Neuronal stem cell (in vitro differentiated cells): Measurements from ENCODE around the gene PLEKHA3.

Experiments
- DNase-seq: peaks from one replicate; pipeline ENCODE4 v3.0.0-alpha.2; 2013; ENCODE audit warnings: low spot score
- H2AFZ ChIP-seq: one replicate; pipeline ENCODE4 v1.6.1; 2013; ENCODE audit warnings: mild to moderate bottlenecking, low read length, inconsistent platforms
- H2AK5ac ChIP-seq: 2 replicates; pipeline ENCODE4 v1.6.1; 2013; ENCODE audit warnings: low read depth, mild to moderate bottlenecking, inconsistent platforms, low read length, moderate library complexity, mixed read lengths
- H2BK120ac ChIP-seq: 2 replicates; pipeline ENCODE4 v1.6.1; 2013; ENCODE audit warnings: low read depth, mild to moderate bottlenecking, inconsistent platforms, low read length, moderate library complexity, mixed read lengths
- H2BK12ac ChIP-seq: one replicate; pipeline ENCODE4 v1.6.1; 2013; ENCODE audit warnings: low read length, inconsistent platforms
- H2BK15ac ChIP-seq: 2 replicates; pipeline ENCODE4 v1.6.1; 2013; ENCODE audit warnings: mild to moderate bottlenecking, low read length, inconsistent platforms, mixed read lengths
- H2BK5ac ChIP-seq: one replicate; pipeline ENCODE4 v1.6.1; 2013; ENCODE audit warnings: inconsistent platforms, mild to moderate bottlenecking, low read length, moderate library complexity
- H3K14ac ChIP-seq: one replicate; pipeline ENCODE4 v1.6.1; 2013; ENCODE audit warnings: low read length, inconsistent platforms
- H3K18ac ChIP-seq: 2 replicates; pipeline ENCODE4 v1.6.1; 2013; ENCODE audit warnings: low read length, inconsistent platforms
- H3K23ac ChIP-seq: 2 replicates; pipeline ENCODE4 v1.6.1; 2013; ENCODE audit warnings: low read depth, mild to moderate bottlenecking, mixed read lengths, low read length, inconsistent platforms; ENCODE audit not compliant: poor library complexity
- H3K27ac ChIP-seq: replicated peaks from 3 replicates; pipeline ENCODE4 v1.5.1; 2013; ENCODE audit warnings: low read length, inconsistent platforms
- H3K27me3 ChIP-seq, 3 experiments: 2 replicates each; pipeline ENCODE4 v1.6.1; 2013; ENCODE audit warnings: low read length in 3 of 3, mild to moderate bottlenecking in 2 of 3, inconsistent platforms in 1 of 3, low read depth in 1 of 3, mixed read lengths in 1 of 3, moderate library complexity in 1 of 3; ENCODE audit not compliant: control insufficient read depth in 3 of 3, insufficient read depth in 3 of 3
- H3K36me3 ChIP-seq, 2 donors: replicated peaks in 1 of 2; 2 replicates each; pipeline ENCODE4 v1.6.1; 2013; ENCODE audit warnings: low read length in 2 of 2; ENCODE audit not compliant: control insufficient read depth in 2 of 2, insufficient read depth in 2 of 2
- H3K4ac ChIP-seq: 2 replicates; pipeline ENCODE4 v1.6.1; 2013; ENCODE audit warnings: inconsistent platforms, mild to moderate bottlenecking, low read length, moderate library complexity
- H3K4me1 ChIP-seq, 2 donors: 1 replicate in 1 of 2; 2 replicates in 1 of 2; pipeline ENCODE4 v1.6.1; 2013; ENCODE audit warnings: low read length in 2 of 2, low read depth in 1 of 2; ENCODE audit not compliant: control insufficient read depth in 2 of 2, insufficient read depth in 1 of 2
- H3K4me2 ChIP-seq: one replicate; pipeline ENCODE4 v1.6.1; 2013; ENCODE audit warnings: mild to moderate bottlenecking, low read length, inconsistent platforms; ENCODE audit not compliant: insufficient read depth, poor library complexity, severe bottlenecking
- H3K4me3 ChIP-seq, 2 donors: 2 replicates each; pipeline ENCODE4 v1.5.1; 2013; ENCODE audit warnings: low read length in 2 of 2, mild to moderate bottlenecking in 2 of 2, inconsistent platforms in 1 of 2, moderate library complexity in 1 of 2
- H3K79me1 ChIP-seq: one replicate; pipeline ENCODE4 v1.6.1; 2013; ENCODE audit warnings: low read depth, mild to moderate bottlenecking, inconsistent platforms, low read length, moderate library complexity
- H3K9ac ChIP-seq: one replicate; pipeline ENCODE4 v1.6.1; 2013; ENCODE audit warnings: mild to moderate bottlenecking, low read depth, low read length, inconsistent platforms; ENCODE audit not compliant: poor library complexity
- H3K9me3 ChIP-seq, 2 donors: replicated peaks in 1 of 2; 2 replicates each; pipeline versions ENCODE3 to v1.6.1; 2013; ENCODE audit warnings: low read length in 2 of 2, mild to moderate bottlenecking in 2 of 2, inconsistent platforms in 1 of 2, low read depth in 1 of 2, mixed read lengths in 1 of 2, moderate library complexity in 1 of 2; ENCODE audit not compliant: control insufficient read depth in 2 of 2, insufficient read depth in 1 of 2
- H4K8ac ChIP-seq: one replicate; pipeline ENCODE4 v1.6.1; 2013; ENCODE audit warnings: low read depth, mild to moderate bottlenecking, inconsistent platforms, low read length, moderate library complexity
- H4K91ac ChIP-seq: one replicate; pipeline ENCODE4 v1.6.1; 2013; ENCODE audit warnings: low read length, low read depth, mild to moderate bottlenecking, inconsistent platforms; ENCODE audit not compliant: poor library complexity
- WGBS, 2 donors: extraction: QIAGEN DNeasy Blood & Tissue Kit; methylation state at CpG; one replicate each; pipeline ENCODE4 v1.1.7; 2013; ENCODE audit warnings: missing lambda C conversion rate in 2 of 2, mixed read lengths in 1 of 2; ENCODE audit not compliant: insufficient read length in 2 of 2, insufficient replicate concordance in 1 of 2; ENCODE audit errors: extremely low coverage in 2 of 2; 5-methylcytosine and 5-hydroxymethylcytosine counted together

Gene PLEKHA3

GRCh38 chr2:178485356-178485755, 5.1 kb downstream of the PLEKHA3 start:
- H3K4ac ChIP-seq = no peak overlapping the region
- H3K4me3 ChIP-seq = no peak overlapping the region
- H3K27me3 ChIP-seq = no peaks in the 10 kb centered on the region
- H4K91ac ChIP-seq = no peak overlapping the region
- H2AK5ac ChIP-seq = no peak overlapping the region
- H3K27ac ChIP-seq = no peak overlapping the region
- no peak overlapping the region for H2BK5ac ChIP-seq
- H3K23ac ChIP-seq = no peak overlapping the region
- H2BK15ac ChIP-seq = no peak overlapping the region
- no peak overlapping the region for H4K8ac ChIP-seq
- no peak overlapping the region for H3K9ac ChIP-seq
- H3K9me3 ChIP-seq = no peaks in the 10 kb centered on the region
- peaks cover 0 to 4% of the 10 kb centered on the region in 2 donors for H3K4me1 ChIP-seq
- no peaks in the 10 kb centered on the region for H3K79me1 ChIP-seq
- no peak overlapping the region for H2BK12ac ChIP-seq
- DNase-seq = no peak
- peaks cover 0 to 49% of the 10 kb centered on the region in 2 donors for H3K36me3 ChIP-seq
- H3K14ac ChIP-seq = no peak overlapping the region
- no CpG with 5 or more reads among the region's 3 CpGs for WGBS, 2 donors
- H3K4me2 ChIP-seq = no peak overlapping the region
- H2AFZ ChIP-seq = no peak overlapping the region
- no peak overlapping the region for H2BK120ac ChIP-seq
- H3K18ac ChIP-seq = no peak overlapping the region

- no peak overlapping the region for H4K91ac ChIP-seq
- H2AK5ac ChIP-seq = no peak overlapping the region
- no peak overlapping the region for H3K27ac ChIP-seq
- no peak overlapping the region for H2BK120ac ChIP-seq
- no CpG with 5 or more reads among the region's 6 CpGs for WGBS, 2 donors
- H2BK15ac ChIP-seq = no peak overlapping the region
- no peaks in the 10 kb centered on the region for H3K27me3 ChIP-seq
- H3K4me1 ChIP-seq = no peaks in the 10 kb centered on the region
- H3K9me3 ChIP-seq = no peaks in the 10 kb centered on the region
- H3K23ac ChIP-seq = no peak overlapping the region
- H3K4ac ChIP-seq = no peak overlapping the region
- no peak overlapping the region for H3K4me2 ChIP-seq
- no peak overlapping the region for H3K4me3 ChIP-seq
- H4K8ac ChIP-seq = no peak overlapping the region
- H2BK5ac ChIP-seq = no peak overlapping the region
- no peak overlapping the region for H2BK12ac ChIP-seq
- no peak for DNase-seq
- no peak overlapping the region for H3K18ac ChIP-seq
- no peaks in the 10 kb centered on the region for H3K79me1 ChIP-seq
- H3K36me3 ChIP-seq = peaks cover 11 to 98% of the 10 kb centered on the region in 2 donors
- H3K9ac ChIP-seq = no peak overlapping the region
- H3K14ac ChIP-seq = no peak overlapping the region
- no peak overlapping the region for H2AFZ ChIP-seq
Measured at GRCh38 chr2:178491612-178492011, 11.4 kb downstream of the PLEKHA3 start.

GRCh38 chr2:178496049-178496448, 15.8 kb downstream of the PLEKHA3 start:
- Histone ChIP-seq H3K27me3 (no peaks in the 10 kb centered on the region), H2AFZ (no peak overlapping the region), H3K4me3 (no peak overlapping the region), H2AK5ac (no peak overlapping the region), H3K9me3 (no peaks in the 10 kb centered on the region), H3K18ac (no peak overlapping the region), H3K4me1 (no peaks in the 10 kb centered on the region), H3K23ac (no peak overlapping the region), H2BK12ac (no peak overlapping the region), H3K9ac (no peak overlapping the region), H4K8ac (no peak overlapping the region), H2BK5ac (no peak overlapping the region), H3K79me1 (no peaks in the 10 kb centered on the region), H3K36me3 (peaks cover 14 to 98% of the 10 kb centered on the region in 2 donors), H2BK15ac (no peak overlapping the region), H3K4me2 (no peak overlapping the region), H3K27ac (no peak overlapping the region), H3K14ac (no peak overlapping the region), H2BK120ac (no peak overlapping the region), H4K91ac (no peak overlapping the region), H3K4ac (no peak overlapping the region)
- no CpG with 5 or more reads among the region's 4 CpGs for whole genome bisulfite sequencing, 2 donors
- no peak for DNase-seq

GRCh38 chr2:178498137-178498536, 17.9 kb downstream of the PLEKHA3 start:
- no peak overlapping the region for H3K4me3 ChIP-seq

More at GRCh38 chr2:178498137-178498536, 17.9 kb downstream of the PLEKHA3 start:
- Histone ChIP-seq H2BK120ac (no peak overlapping the region), H4K8ac (no peak overlapping the region), H3K9ac (no peak overlapping the region), H3K14ac (no peak overlapping the region), H3K27me3 (no peaks in the 10 kb centered on the region), H2BK5ac (no peak overlapping the region), H2BK15ac (no peak overlapping the region), H3K36me3 (peaks cover 14 to 98% of the 10 kb centered on the region in 2 donors), H3K9me3 (no peaks in the 10 kb centered on the region), H3K79me1 (no peaks in the 10 kb centered on the region), H2AK5ac (no peak overlapping the region), H3K4me1 (no peaks in the 10 kb centered on the region), H3K4me2 (no peak overlapping the region), H2AFZ (no peak overlapping the region), H3K4ac (no peak overlapping the region), H3K23ac (no peak overlapping the region), H2BK12ac (no peak overlapping the region), H4K91ac (no peak overlapping the region), H3K18ac (no peak overlapping the region), H3K27ac (no peak overlapping the region)
- DNase-seq = no peak
